Measurements from ENCODE around the gene OR2F1. TPM values are rescaled to one million over a fixed set of nuclear protein-coding genes. Genes with fewer than 3 reads are reported as not detected.
A peak's percentile ranks its signal among the peaks of the same experiment; 100 is the strongest.

The OR2F1 gene
- total RNA-seq, 1 experiment from 2014 or later: not detected

DNA sequence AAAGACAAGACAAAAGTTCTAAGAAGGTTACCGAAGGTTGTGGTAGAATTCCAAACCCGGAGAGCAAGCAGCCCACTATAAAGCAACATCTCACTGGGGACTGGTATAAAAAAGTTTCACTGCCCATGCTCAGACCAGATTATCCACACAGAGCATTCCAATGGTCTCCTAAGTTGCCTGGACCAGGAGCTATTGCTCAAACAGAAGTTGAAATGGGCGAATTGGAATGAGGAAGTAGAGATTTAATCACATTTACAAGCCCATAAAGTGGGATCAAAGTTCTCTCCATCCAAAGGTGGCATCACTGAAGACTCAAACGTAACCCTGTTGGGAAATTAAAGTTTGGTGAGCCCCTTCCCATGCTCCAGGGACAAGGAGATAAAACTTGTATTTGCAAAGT lies 19.8 kb downstream of the OR2F1 start:
- no TSS peak for BruUV-seq (replicated peaks)
- CTCF ChIA-PET: no interaction called here
- Histone ChIP-seq H3K79me2 (ENCODE audit: insufficient read depth, low read length) (no peaks in the 10 kb centered on the region), H3K4me1 (ENCODE audit: control insufficient read depth in 1 of 2, insufficient read depth in 2 of 2, low read length in 2 of 2) (no peaks in the 10 kb centered on the region), H3K27ac (ENCODE audit: low read depth, low read length) (no peak overlapping the region), H2AFZ (ENCODE audit: low read depth, low read length, poor library complexity, severe bottlenecking) (peak overlapping the region; percentile 81), H3K9me2 (ENCODE audit: insufficient read depth) (no peaks in the 10 kb centered on the region), H3K36me3 (ENCODE audit: control insufficient read depth in 1 of 2, insufficient read depth in 2 of 2, low read length in 2 of 2) (no peaks in the 10 kb centered on the region), H4K20me1 (ENCODE audit: insufficient read depth) (no peaks in the 10 kb centered on the region), H3K9me3 (ENCODE audit: control insufficient read depth in 1 of 2, insufficient read depth in 1 of 2, low read depth in 1 of 2, low read length in 2 of 2) (no peaks in the 10 kb centered on the region), H3K4me3 (replicated peaks in 1 of 2; ENCODE audit: low read depth in 1 of 2, low read length in 2 of 2) (no peak overlapping the region), H3K4me2 (ENCODE audit: low read length) (no peak overlapping the region), H3K27me3 (ENCODE audit: insufficient read depth, low read length) (no peaks in the 10 kb centered on the region), H3K9ac (ENCODE audit: low read length) (no peak overlapping the region)
- POLR2A ChIA-PET: no interaction called here
- no peak for DNase-seq (ENCODE audit: low read depth, low spot score)
- RAD21 ChIA-PET (ENCODE audit: low non-redundant PET in 1 of 2, low total read pairs in 2 of 2, uncharacterized antibody in 2 of 2, unreplicated experiment in 2 of 2): no interaction called here
- ATAC-seq: no peak
- intact Hi-C loops (cut with micrococcal nuclease): no loop called here
- TF ChIP-seq CEBPB (IDR thresholded peaks at IDR 0.05; ENCODE audit: low read depth) (peak; percentile 22; the same call in 1 of the 2 replicates), POLR2AphosphoS5 (IDR thresholded peaks at IDR 0.05; ENCODE audit: low read depth, low read length) (no peak)

DNA sequence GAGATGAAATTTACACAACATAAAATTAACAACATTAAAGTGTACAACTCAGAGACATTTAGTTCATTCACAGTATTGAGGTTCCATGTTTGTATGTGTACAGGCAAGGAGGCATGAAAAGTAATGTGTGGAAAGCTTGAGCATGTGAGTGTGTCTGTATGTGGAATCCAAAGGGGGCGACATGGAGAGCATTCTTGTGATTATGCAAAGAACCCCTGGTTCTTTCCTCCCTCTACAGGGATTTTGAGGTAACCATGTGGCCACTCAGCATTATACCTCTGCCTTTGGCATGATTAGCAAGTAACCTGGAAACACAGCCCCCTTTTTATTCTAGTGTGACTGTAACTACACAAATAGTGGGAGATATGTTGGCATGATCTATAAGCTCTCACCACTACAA lies 21.0 kb downstream of the OR2F1 start:
- Histone ChIP-seq H3K27me3 (ENCODE audit: insufficient read depth, low read length) (no peaks in the 10 kb centered on the region), H3K4me3 (replicated peaks in 1 of 2; ENCODE audit: low read depth in 1 of 2, low read length in 2 of 2) (no peak overlapping the region), H3K36me3 (ENCODE audit: control insufficient read depth in 1 of 2, insufficient read depth in 2 of 2, low read length in 2 of 2) (no peaks in the 10 kb centered on the region), H2AFZ (ENCODE audit: low read depth, low read length, poor library complexity, severe bottlenecking) (no peak overlapping the region), H3K4me1 (ENCODE audit: control insufficient read depth in 1 of 2, insufficient read depth in 2 of 2, low read length in 2 of 2) (no peaks in the 10 kb centered on the region), H3K9me3 (ENCODE audit: control insufficient read depth in 1 of 2, insufficient read depth in 1 of 2, low read depth in 1 of 2, low read length in 2 of 2) (no peaks in the 10 kb centered on the region), H3K9ac (ENCODE audit: low read length) (no peak overlapping the region), H3K4me2 (ENCODE audit: low read length) (no peak overlapping the region), H4K20me1 (ENCODE audit: insufficient read depth) (no peaks in the 10 kb centered on the region), H3K9me2 (ENCODE audit: insufficient read depth) (no peaks in the 10 kb centered on the region), H3K27ac (ENCODE audit: low read depth, low read length) (no peak overlapping the region), H3K79me2 (ENCODE audit: insufficient read depth, low read length) (no peaks in the 10 kb centered on the region)
- ATAC-seq: peak; percentile 83
- BruUV-seq (replicated peaks): no TSS peak
- DNase-seq (ENCODE audit: low read depth, low spot score): peak; percentile 29
- POLR2A ChIA-PET: interaction anchor here (0.6 kb wide), 1 partner anchor 28 kb away, joined by 4 read pairs; no protein-coding TSS in a partner anchor
- RAD21 ChIA-PET (ENCODE audit: low non-redundant PET in 1 of 2, low total read pairs in 2 of 2, uncharacterized antibody in 2 of 2, unreplicated experiment in 2 of 2): no interaction called here
- CTCF ChIA-PET: interaction anchor here (1.1 kb wide), 1 partner anchor 9 kb away, joined by 3 read pairs; no protein-coding TSS in a partner anchor
- TF ChIP-seq EZH2 (IDR thresholded peaks at IDR 0.05): no peak
- TF ChIP-seq CEBPB (IDR thresholded peaks at IDR 0.05; ENCODE audit: low read depth): no peak
- TF ChIP-seq, protein P1, sequence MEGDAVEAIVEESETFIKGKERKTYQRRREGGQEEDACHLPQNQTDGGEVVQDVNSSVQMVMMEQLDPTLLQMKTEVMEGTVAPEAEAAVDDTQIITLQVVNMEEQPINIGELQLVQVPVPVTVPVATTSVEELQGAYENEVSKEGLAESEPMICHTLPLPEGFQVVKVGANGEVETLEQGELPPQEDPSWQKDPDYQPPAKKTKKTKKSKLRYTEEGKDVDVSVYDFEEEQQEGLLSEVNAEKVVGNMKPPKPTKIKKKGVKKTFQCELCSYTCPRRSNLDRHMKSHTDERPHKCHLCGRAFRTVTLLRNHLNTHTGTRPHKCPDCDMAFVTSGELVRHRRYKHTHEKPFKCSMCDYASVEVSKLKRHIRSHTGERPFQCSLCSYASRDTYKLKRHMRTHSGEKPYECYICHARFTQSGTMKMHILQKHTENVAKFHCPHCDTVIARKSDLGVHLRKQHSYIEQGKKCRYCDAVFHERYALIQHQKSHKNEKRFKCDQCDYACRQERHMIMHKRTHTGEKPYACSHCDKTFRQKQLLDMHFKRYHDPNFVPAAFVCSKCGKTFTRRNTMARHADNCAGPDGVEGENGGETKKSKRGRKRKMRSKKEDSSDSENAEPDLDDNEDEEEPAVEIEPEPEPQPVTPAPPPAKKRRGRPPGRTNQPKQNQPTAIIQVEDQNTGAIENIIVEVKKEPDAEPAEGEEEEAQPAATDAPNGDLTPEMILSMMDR (IDR thresholded peaks at IDR 0.05 in 2 of 3, conservative IDR thresholded peaks at IDR 0.05 in 1 of 3; ENCODE audit: borderline replicate concordance in 1 of 3, insufficient read depth in 1 of 3, low read depth in 2 of 3, low read length in 2 of 3): peak; percentile 18 to 31 (median 29); a peak in 3 of 6 replicates
- no peak for TF ChIP-seq SIN3A (IDR thresholded peaks at IDR 0.05; ENCODE audit: low read depth)
- intact Hi-C loops (cut with micrococcal nuclease): loop anchor here (5.0 kb wide), 1 partner anchor 37 kb away; no protein-coding TSS in a partner anchor
